Hepatocyte (in vitro differentiated cells): ENCODE measurements around the gene UNC5CL.

Source experiments
- CTCF ChIP-seq: fragments of 200-600 bp; sonication (generic); IDR thresholded peaks from 2 replicates; pipeline ENCODE4 v1.5.1; 2016; ENCODE audit warnings: antibody characterized with exemption, mild to moderate bottlenecking; ENCODE audit not compliant: poor library complexity
- EZH2 ChIP-seq: fragments of 200-600 bp; sonication (generic); IDR thresholded peaks from 2 replicates; pipeline ENCODE4 v1.6.1; 2016; ENCODE audit warnings: antibody characterized with exemption, mild to moderate bottlenecking, borderline replicate concordance
- EZH2phosphoT487 ChIP-seq: fragments of 200-600 bp; sonication (generic); IDR thresholded peaks from one replicate; pipeline ENCODE4 v1.6.1; 2018; ENCODE audit warnings: antibody characterized with exemption, mild to moderate bottlenecking, low read depth, moderate library complexity; ENCODE audit not compliant: unreplicated experiment, severe bottlenecking

- TF ChIP-seq CTCF (no peak), EZH2 (no peak), EZH2phosphoT487 (no peak)
Observed at GRCh38 chr6:41038205-41038604, 816 bp downstream of the UNC5CL start.
